ENCODE data around the gene SNX14.

GRCh38 chr6:85496856-85497255 lies 96.8 kb downstream of the SNX14 start:
- no peak for TF ChIP-seq HNF4G (IDR thresholded peaks at IDR 0.05; ENCODE audit: borderline replicate concordance, low read depth, low read length)
- no peak for TF ChIP-seq HNF4G (CRISPR knock-in tag; IDR thresholded peaks at IDR 0.05; ENCODE audit: borderline replicate concordance, low read depth)
- TF ChIP-seq SETDB1 (CRISPR knock-in tag; IDR thresholded peaks at IDR 0.05; ENCODE audit: borderline replicate concordance): no peak
- no peak for TF ChIP-seq THAP11 (CRISPR knock-in tag; IDR thresholded peaks at IDR 0.05)
- no peak for TF ChIP-seq ELK4 (CRISPR knock-in tag; IDR thresholded peaks at IDR 0.05; ENCODE audit: borderline replicate concordance)
- no peak for TF ChIP-seq POLR2A (IDR thresholded peaks at IDR 0.05; ENCODE audit: insufficient read depth in 1 of 2, low read depth in 2 of 2, low read length in 2 of 2)
- no peak for TF ChIP-seq PRDM4 (CRISPR knock-in tag; IDR thresholded peaks at IDR 0.05; ENCODE audit: borderline replicate concordance)
- no peak for TF ChIP-seq CTCF (CRISPR knock-in tag; IDR thresholded peaks at IDR 0.05)

Measured in HepG2 (cell line).